ENCODE measurements around the gene DGCR6.
"Not testable (repeated sequence)": the region's sequence is repeated elsewhere in the genome, so short reads cannot be mapped to it uniquely, and the experiment has no call there.

DNA sequence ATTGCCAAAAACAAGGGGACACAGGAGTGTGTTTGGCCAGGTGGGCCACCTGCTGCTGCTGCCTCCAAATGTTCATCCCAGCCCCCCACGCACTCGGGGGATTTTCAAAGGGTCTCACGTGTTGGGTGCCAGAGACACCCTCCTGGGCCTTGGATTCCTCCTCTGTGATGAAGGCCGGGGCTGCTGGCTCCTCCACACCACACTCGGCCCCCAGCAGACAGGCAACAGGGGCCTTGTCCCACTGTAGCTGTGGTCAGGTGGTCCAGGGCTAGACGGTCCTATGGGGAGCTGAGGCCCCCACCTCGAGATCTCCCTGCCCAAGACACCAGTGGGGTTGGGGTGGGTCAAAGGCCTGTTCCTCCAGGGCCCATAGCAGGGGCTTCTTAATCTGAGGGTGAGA lies 55.1 kb downstream of the DGCR6 start:
- TF ChIP-seq, protein P1, sequence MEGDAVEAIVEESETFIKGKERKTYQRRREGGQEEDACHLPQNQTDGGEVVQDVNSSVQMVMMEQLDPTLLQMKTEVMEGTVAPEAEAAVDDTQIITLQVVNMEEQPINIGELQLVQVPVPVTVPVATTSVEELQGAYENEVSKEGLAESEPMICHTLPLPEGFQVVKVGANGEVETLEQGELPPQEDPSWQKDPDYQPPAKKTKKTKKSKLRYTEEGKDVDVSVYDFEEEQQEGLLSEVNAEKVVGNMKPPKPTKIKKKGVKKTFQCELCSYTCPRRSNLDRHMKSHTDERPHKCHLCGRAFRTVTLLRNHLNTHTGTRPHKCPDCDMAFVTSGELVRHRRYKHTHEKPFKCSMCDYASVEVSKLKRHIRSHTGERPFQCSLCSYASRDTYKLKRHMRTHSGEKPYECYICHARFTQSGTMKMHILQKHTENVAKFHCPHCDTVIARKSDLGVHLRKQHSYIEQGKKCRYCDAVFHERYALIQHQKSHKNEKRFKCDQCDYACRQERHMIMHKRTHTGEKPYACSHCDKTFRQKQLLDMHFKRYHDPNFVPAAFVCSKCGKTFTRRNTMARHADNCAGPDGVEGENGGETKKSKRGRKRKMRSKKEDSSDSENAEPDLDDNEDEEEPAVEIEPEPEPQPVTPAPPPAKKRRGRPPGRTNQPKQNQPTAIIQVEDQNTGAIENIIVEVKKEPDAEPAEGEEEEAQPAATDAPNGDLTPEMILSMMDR (conservative IDR thresholded peaks at IDR 0.05 in 1 of 2, IDR thresholded peaks at IDR 0.05 in 1 of 2; ENCODE audit: low read depth in 1 of 2, low read length in 2 of 2) = not testable (repeated sequence)
- not testable (repeated sequence) for TF ChIP-seq EZH2 (IDR thresholded peaks at IDR 0.05; ENCODE audit: low read length, missing control alignments)

Measured in fibroblast of lung (primary cell).